ENCODE results near the gene PTPRJ. TPM values are rescaled to one million over a fixed set of nuclear protein-coding genes. Genes with fewer than 3 reads are reported as not detected.

PTPRJ gene
- total and polyA plus RNA-seq, 2 of the 4 experiments (the other 2 are of a cell fraction): 5.6 to 14.9 TPM

- H3K4ac ChIP-seq (ENCODE audit: low read depth, low read length): peak overlapping the region; percentile 73
- no peaks in the 10 kb centered on the region for H3K9me3 ChIP-seq (ENCODE audit: control insufficient read depth, insufficient read depth, low read length)
- H2AK9ac ChIP-seq (replicated peaks; ENCODE audit: low read depth, low read length, poor library complexity): peak overlapping the region; percentile 85
- no peaks in the 10 kb centered on the region for H3K36me3 ChIP-seq (ENCODE audit: control insufficient read depth, insufficient read depth, low read length)
- peak overlapping the region; percentile 79 for H3K9ac ChIP-seq (ENCODE audit: low read depth, low read length)
- peak overlapping the region; percentile 88 for H3K23ac ChIP-seq (ENCODE audit: low read depth, low read length)
- ATAC-seq (ENCODE audit: low read depth) (peak; percentile 62), DNase-seq (peak; percentile 40)
- peak overlapping the region; percentile 58 to 59; a peak in 2 of 4 replicates for H4K8ac ChIP-seq (ENCODE audit: low read depth in 2 of 2, low read length in 2 of 2)
- CTCF ChIA-PET: no interaction called here
- H3K56ac ChIP-seq (ENCODE audit: extremely low read depth, insufficient read depth, low read length): 0 out of 2 replicates have a peak overlapping the region, but pooled peaks have one; percentile 35
- H3K4me3 ChIP-seq (ENCODE audit: insufficient read depth, low read depth, low read length): peak overlapping the region; percentile 96
- H2AK5ac ChIP-seq (ENCODE audit: low read depth, low read length): peak overlapping the region; percentile 35; the same call in 1 of the 2 replicates
- H2BK120ac ChIP-seq (ENCODE audit: low read depth, low read length): no peak overlapping the region
- no TSS peak for BruUV-seq (replicated peaks)
- in situ Hi-C loops (cut with MboI; ENCODE audit: low sequenced_read_pairs): no loop called here
- peak overlapping the region; percentile 42; the same call in 1 of the 2 replicates for H4K5ac ChIP-seq (ENCODE audit: low read depth, low read length)
- H3K9me1 ChIP-seq (ENCODE audit: insufficient read depth, low read length): peaks cover 3% of the 10 kb centered on the region; the same call in 1 of the 2 replicates
- peak overlapping the region; percentile 36; the same call in 1 of the 2 replicates for H3K18ac ChIP-seq (ENCODE audit: low read depth, low read length)
- no peaks in the 10 kb centered on the region; the same call in 1 of the 2 replicates for H4K20me1 ChIP-seq (ENCODE audit: insufficient read depth, low read length)
- H3K14ac ChIP-seq (replicated peaks; ENCODE audit: low read depth, low read length): peak overlapping the region; percentile 80; the same call in 1 of the 2 replicates
- H2BK20ac ChIP-seq (ENCODE audit: low read depth, low read length): no peak overlapping the region
- peak overlapping the region; percentile 89 for H2AFZ ChIP-seq (replicated peaks; ENCODE audit: low read length, poor library complexity)
- peak overlapping the region; percentile 70; the same call in 1 of the 2 replicates for H4K91ac ChIP-seq (ENCODE audit: insufficient read depth, low read depth, low read length)
- POLR2A ChIA-PET (ENCODE audit: unreplicated experiment): no interaction called here
- peak overlapping the region; percentile 96 for H3K4me2 ChIP-seq (ENCODE audit: low read depth, low read length)
- peak overlapping the region; percentile 4 for H3K27ac ChIP-seq (ENCODE audit: insufficient read depth, low read length)
- H2BK15ac ChIP-seq (ENCODE audit: low read depth, low read length): no peak overlapping the region
- peaks cover 22 to 41% of the 10 kb centered on the region in 2 experiments; a peak in 2 of 4 replicates for H3K79me1 ChIP-seq (ENCODE audit: low read depth in 1 of 2, low read length in 2 of 2)
- H3K4me1 ChIP-seq (ENCODE audit: control insufficient read depth, insufficient read depth, low read length): peaks cover 19% of the 10 kb centered on the region
- 0% methylated on average over 14 of the region's 82 CpGs; no CpG with 5 or more reads in 1 of the 2 experiments for WGBS, 2 experiments (ENCODE audit: extremely low coverage in 2 of 2, insufficient read length in 1 of 2)
- intact Hi-C loops (cut with micrococcal nuclease): loop anchor here (1.0 to 2.0 kb wide), 2 partner anchors 42 to 129 kb away; no protein-coding TSS in a partner anchor
- no peaks in the 10 kb centered on the region for H3K27me3 ChIP-seq (ENCODE audit: control insufficient read depth, insufficient read depth, low read length)
- dilution Hi-C loops (cut with HindIII; ENCODE audit: low sequenced_read_pairs, unreplicated experiment): no loop called here
- H2BK5ac ChIP-seq (ENCODE audit: low read depth, low read length, poor library complexity, severe bottlenecking): peak overlapping the region; percentile 71
- TF ChIP-seq MAFK (IDR thresholded peaks at IDR 0.05; ENCODE audit: low read depth, low read length): no peak
- no peak for TF ChIP-seq POLR2A (IDR thresholded peaks at IDR 0.05; ENCODE audit: low read depth, low read length)
- TF ChIP-seq MXI1 (IDR thresholded peaks at IDR 0.05; ENCODE audit: borderline replicate concordance, low read depth, low read length): peak; percentile 61; the same call in 1 of the 2 replicates
- peak; percentile 66; the same call in 1 of the 2 replicates for TF ChIP-seq BHLHE40 (IDR thresholded peaks at IDR 0.05; ENCODE audit: low read depth, low read length)
- no peak for TF ChIP-seq CHD1 (IDR thresholded peaks at IDR 0.05; ENCODE audit: low read depth, low read length)
- no peak for TF ChIP-seq CEBPB (IDR thresholded peaks at IDR 0.05; ENCODE audit: low read depth, low read length)
- TF ChIP-seq CTCF (conservative IDR thresholded peaks at IDR 0.05; ENCODE audit: low read depth, low read length): peak; percentile 23; the same call in 1 of the 2 replicates
- no peak for TF ChIP-seq FOS (IDR thresholded peaks at IDR 0.05; ENCODE audit: low read depth, low read length)
- peak; percentile 23; the same call in 1 of the 2 replicates for TF ChIP-seq RAD21 (IDR thresholded peaks at IDR 0.05; ENCODE audit: low read length)
- TF ChIP-seq MAZ (IDR thresholded peaks at IDR 0.05; ENCODE audit: borderline replicate concordance, low read depth, low read length): peak; percentile 26; the same call in 1 of the 2 replicates
- TF ChIP-seq, protein P1, sequence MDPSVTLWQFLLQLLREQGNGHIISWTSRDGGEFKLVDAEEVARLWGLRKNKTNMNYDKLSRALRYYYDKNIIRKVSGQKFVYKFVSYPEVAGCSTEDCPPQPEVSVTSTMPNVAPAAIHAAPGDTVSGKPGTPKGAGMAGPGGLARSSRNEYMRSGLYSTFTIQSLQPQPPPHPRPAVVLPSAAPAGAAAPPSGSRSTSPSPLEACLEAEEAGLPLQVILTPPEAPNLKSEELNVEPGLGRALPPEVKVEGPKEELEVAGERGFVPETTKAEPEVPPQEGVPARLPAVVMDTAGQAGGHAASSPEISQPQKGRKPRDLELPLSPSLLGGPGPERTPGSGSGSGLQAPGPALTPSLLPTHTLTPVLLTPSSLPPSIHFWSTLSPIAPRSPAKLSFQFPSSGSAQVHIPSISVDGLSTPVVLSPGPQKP (IDR thresholded peaks at IDR 0.05; ENCODE audit: borderline replicate concordance, low read depth, low read length): no peak
- no peak for TF ChIP-seq RCOR1 (IDR thresholded peaks at IDR 0.05; ENCODE audit: insufficient replicate concordance, low read length)
- TF ChIP-seq SMC3 (IDR thresholded peaks at IDR 0.05; ENCODE audit: low read depth, low read length): 0 out of 2 replicates have a peak, but pooled peaks have one; percentile 16
- TF ChIP-seq NFE2L2 (IDR thresholded peaks at IDR 0.05; ENCODE audit: low read depth, low read length): no peak
Measured at GRCh38 chr11:47980907-47981621, 705 bp downstream of the PTPRJ start.
